A172 (cell line): Measurements from ENCODE around the gene DGKE. TPM values are rescaled to one million over a fixed set of nuclear protein-coding genes. Genes with fewer than 3 reads are reported as not detected.
A peak's percentile ranks its signal among the peaks of the same experiment; 100 is the strongest.

Experiments used
- DNase-seq: peaks from one replicate; pipeline ENCODE4 v3.0.0-alpha.2; 2015; ENCODE audit warnings: low spot score
- total RNA-seq: library from RNA; depleted of rRNA; stranded (reverse); fragments of >200 nt; shearing (Covaris generic); gene quantifications from 2 replicates; pipeline ENCODE4 v1.2.3, GENCODE V29; 2014; rRNA removed

Gene DGKE
- total RNA-seq, 1 experiment from 2014 or later, result 3.2 TPM

DNA sequence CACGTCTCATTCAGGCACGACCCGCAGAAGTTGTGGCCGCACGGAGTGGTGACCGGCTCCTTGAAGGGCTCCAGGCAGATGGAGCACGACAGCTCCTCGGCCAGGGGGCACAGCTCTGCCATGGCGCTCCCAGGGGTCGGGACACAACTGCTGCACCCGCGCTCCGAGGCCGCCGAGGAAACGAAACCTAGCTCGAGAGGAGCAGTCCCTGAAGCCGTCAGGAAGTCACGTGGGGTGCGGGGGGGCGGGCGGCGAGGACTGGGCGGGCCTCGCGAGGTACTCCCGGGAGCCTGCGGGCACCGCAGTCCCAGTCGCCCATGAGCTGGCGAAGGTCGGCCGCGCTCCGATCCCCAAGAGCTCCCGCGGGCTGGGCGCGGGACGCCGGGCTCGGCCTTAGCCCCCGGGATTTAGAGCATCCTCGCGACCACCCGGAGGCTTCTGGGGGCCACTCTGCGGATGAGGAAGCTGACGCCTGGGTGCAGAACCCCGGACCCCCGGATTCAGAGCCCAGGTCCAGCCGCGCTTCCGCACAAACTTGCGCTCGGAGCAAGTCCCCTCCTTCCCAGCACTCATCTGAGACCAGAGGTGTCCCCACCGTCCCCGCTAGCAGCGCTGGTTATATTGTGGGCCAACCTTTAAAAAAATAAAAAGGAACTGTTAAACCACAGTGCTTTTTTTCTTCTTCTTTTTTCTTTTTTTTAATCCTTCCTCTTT lies 80.1 kb downstream of the DGKE start, which contains the start of gene TRIM25:
TRIM25 (minus strand) TSS at position 183 of the 714 bp plus-strand sequence; CDS start at position 122, 61 bp downstream.
- peak; percentile 83 for DNase-seq

DNA sequence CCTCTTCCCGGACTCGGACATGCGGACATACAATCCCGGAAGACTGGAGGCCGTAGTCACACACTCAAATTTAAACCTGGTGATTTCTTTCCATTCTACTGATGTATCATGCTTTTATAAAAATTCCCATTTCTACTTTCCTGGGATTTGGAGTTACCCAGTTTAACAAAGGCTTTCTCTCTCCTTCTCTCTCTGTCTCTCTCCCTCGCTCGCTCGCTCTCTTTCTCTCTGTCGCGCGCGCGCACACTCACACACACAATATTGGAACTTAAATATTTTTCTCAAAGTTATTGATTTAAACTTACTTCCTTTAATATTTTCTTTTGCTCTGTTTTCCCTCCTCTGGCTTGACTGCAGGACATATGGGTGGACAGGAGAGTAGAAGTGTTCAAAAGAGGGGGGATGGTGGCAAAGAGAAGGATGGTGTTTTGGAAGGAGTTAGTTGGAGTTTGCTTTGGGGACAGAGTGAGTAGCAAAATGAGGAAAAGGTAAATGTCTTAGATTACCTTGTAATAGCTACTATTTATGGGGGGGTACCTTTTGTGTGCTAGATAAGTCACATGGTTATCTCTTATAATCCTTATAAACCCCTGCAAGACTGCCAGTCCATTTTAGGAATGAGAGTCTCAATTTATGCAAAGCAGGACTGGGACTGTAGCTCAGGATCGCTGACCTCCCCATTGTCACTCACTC lies 80.8 kb downstream of the DGKE start:
- DNase-seq, result no peak

DNA sequence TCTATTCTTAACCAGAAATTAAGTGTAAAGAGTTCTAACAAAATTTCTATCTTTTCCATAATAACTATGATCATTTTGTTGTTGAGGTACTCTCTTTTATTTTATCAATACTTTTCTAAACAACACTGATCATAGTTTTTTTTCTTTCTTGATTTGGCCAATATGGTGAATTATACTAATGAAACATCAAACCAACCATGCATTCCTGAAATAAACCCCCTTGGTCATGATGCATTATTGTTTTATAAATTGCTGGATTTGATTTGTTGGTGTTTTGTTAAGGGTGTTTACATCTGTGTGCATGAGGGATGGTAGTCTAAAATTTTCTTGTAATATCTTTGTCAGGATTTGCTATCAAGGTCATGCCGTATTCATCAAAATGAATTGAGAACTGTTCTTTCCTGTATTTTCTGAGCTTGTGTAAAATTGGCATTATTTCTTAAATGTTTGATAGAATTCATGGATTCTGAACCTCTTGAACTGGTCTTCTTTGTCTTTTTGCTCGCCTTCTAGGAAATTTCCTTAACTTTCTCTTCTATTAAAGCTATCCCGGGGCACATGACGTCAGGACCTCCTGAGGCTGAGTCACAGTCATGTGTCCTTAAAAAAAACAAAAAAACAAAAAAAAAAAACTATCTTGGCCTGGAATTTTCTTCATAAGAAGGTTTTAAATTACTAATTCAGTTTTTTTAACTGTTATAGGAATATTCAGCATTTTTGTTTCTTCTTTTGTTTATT lies 83.8 kb downstream of the DGKE start:
- no peak for DNase-seq

DNA sequence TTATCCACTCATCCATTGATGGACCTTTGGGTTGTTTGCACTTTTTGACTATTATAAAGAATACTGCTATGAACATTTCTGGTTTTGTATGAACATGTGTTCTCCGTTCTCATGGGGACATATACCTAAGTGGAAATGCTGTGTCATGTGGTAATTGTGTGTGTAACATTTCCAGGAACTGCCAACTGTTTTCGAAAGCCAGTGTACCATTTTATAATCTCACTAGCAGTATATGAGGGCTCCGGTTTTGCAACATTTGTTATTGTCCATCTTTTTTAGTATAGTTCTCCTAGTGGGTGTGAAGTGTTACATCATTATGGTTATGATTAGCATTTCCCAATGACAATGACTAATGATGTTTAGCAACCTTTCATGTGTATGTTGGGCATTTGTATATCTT lies 85.0 kb downstream of the DGKE start:
- no peak for DNase-seq

Other genes starting within 250 kb of the DGKE start
- gene NOG, start 240.5 kb upstream of the DGKE start, total RNA-seq, result 94.6 and 149 TPM in 2 replicates
- gene C17orf67, start 231 bp upstream of the DGKE start, total RNA-seq, result 0.76 and 1.8 TPM in 2 replicates
- 22.0 and 27.2 TPM in 2 replicates for gene TRIM25, start 79.9 kb downstream of the DGKE start, total RNA-seq
- 28.0 and 28.8 TPM in 2 replicates for gene COIL, start 126.9 kb downstream of the DGKE start, total RNA-seq
- 100 and 126 TPM in 2 replicates for gene SCPEP1, start 144.0 kb downstream of the DGKE start, total RNA-seq